Endothelial cell of umbilical vein (primary cell): ENCODE data around the gene CTRB2. TPM values are rescaled to one million over a fixed set of nuclear protein-coding genes. Genes with fewer than 3 reads are reported as not detected.
"Not testable (repeated sequence)": the region's sequence is repeated elsewhere in the genome, so short reads cannot be mapped to it uniquely, and the experiment has no call there.

Experiments used
- BruUV-seq: library from RNA; stranded (reverse); fragments of 400-500 nt; replicated peaks from 2 replicates; lab custom pipeline; 2021; lab: Mats Ljungman, UMichigan
- CTCF ChIA-PET: fragments of 300-600, 350-600 bp; sonication (Branson Sonifier 250); formaldehyde crosslinking; loops from one replicate; lab custom pipeline; 2021; ENCODE audit warnings: antibody characterized with exemption, inconsistent platforms; lab: Charles Lee
- POLR2A ChIA-PET: fragments of 300-600, 350-600 bp; sonication (Branson Sonifier 250); formaldehyde crosslinking; loops from one replicate; lab custom pipeline; 2021; ENCODE audit warnings: antibody characterized with exemption, inconsistent platforms; lab: Charles Lee
- DNase-seq: peaks from one replicate; pipeline ENCODE4 v3.0.0-alpha.2; 2011; ENCODE audit warnings: low read depth, low spot score
- FAIRE-seq: peaks from 2 replicates; lab custom pipeline; 2011; peaks lifted over from hg19 to GRCh38; lab: Jason Lieb, UNC
- H2AFZ ChIP-seq: 2 replicates; pipeline ENCODE4 v1.6.0; 2012; ENCODE audit warnings: low read depth, low read length, control low read depth, inconsistent platforms
- H3K27ac ChIP-seq: 2 replicates; pipeline ENCODE4 v1.5.1; 2011; ENCODE audit warnings: low read depth, mild to moderate bottlenecking, control low read depth, low read length, moderate library complexity; ENCODE audit not compliant: insufficient read depth
- H3K27me3 ChIP-seq, 2 experiments: 2 replicates each; pipeline versions ENCODE4 v1.6.0 to v1.6.1; 2011; ENCODE audit warnings: low read length in 2 of 2, mixed read lengths in 1 of 2; ENCODE audit not compliant: control insufficient read depth in 2 of 2, insufficient read depth in 2 of 2
- H3K36me3 ChIP-seq, 2 experiments: 2 replicates in 1 of 2; 3 replicates in 1 of 2; pipeline ENCODE4 v1.5.1; 2011; ENCODE audit warnings: low read length in 2 of 2, mild to moderate bottlenecking in 1 of 2, moderate library complexity in 1 of 2; ENCODE audit not compliant: control insufficient read depth in 2 of 2, insufficient read depth in 2 of 2; ENCODE audit errors: extremely low read depth in 1 of 2
- H3K4me1 ChIP-seq: 3 replicates; pipeline ENCODE4 v1.5.1; 2011; ENCODE audit warnings: mild to moderate bottlenecking, low read length; ENCODE audit not compliant: control insufficient read depth, insufficient read depth; ENCODE audit errors: extremely low read depth
- H3K4me2 ChIP-seq: 2 replicates; pipeline ENCODE4 v1.6.1; 2011; ENCODE audit warnings: low read length, control low read depth, mixed read lengths; ENCODE audit not compliant: insufficient read depth
- H3K4me3 ChIP-seq, 3 experiments: fragments of 200-600 bp in 1 of 3; sonication (generic), shearing (Covaris generic) in 1 of 3; replicated peaks in 1 of 3; 2 replicates each; pipeline ENCODE4 v1.5.1; 2011 to 2016; ENCODE audit warnings: control low read depth in 3 of 3, low read length in 3 of 3, mild to moderate bottlenecking in 2 of 3, inconsistent platforms in 1 of 3, low read depth in 1 of 3, moderate library complexity in 1 of 3; ENCODE audit not compliant: insufficient read depth in 1 of 3
- H3K79me2 ChIP-seq: 2 replicates; pipeline ENCODE4 v1.6.0; 2012; ENCODE audit warnings: low read length, inconsistent platforms; ENCODE audit not compliant: control insufficient read depth, insufficient read depth
- H3K9ac ChIP-seq: replicated peaks from 2 replicates; pipeline ENCODE3; 2011; ENCODE audit warnings: low read length, control low read depth; ENCODE audit not compliant: insufficient read depth; ENCODE audit errors: extremely low read depth
- H3K9me1 ChIP-seq: replicated peaks from 3 replicates; pipeline ENCODE4 v1.6.0; 2011; ENCODE audit warnings: mild to moderate bottlenecking, low read length; ENCODE audit not compliant: control insufficient read depth, insufficient read depth; ENCODE audit errors: extremely low read depth
- H3K9me3 ChIP-seq: replicated peaks from 2 replicates; pipeline ENCODE4 v1.5.1; 2012; ENCODE audit warnings: low read length, inconsistent platforms; ENCODE audit not compliant: control insufficient read depth, insufficient read depth
- H4K20me1 ChIP-seq: replicated peaks from 2 replicates; pipeline ENCODE3; 2011; ENCODE audit warnings: mild to moderate bottlenecking, low read length; ENCODE audit not compliant: control insufficient read depth, insufficient read depth; ENCODE audit errors: extremely low read depth
- POLR2AphosphoS5 ChIP-seq: IDR thresholded peaks from 2 replicates; pipeline ENCODE4 v1.6.1; 2012; ENCODE audit warnings: low read depth, mild to moderate bottlenecking, control low read depth, low read length, moderate library complexity; ENCODE audit not compliant: insufficient read depth
- dilution Hi-C: fragments of 300-500 bp; cut with MboI; formaldehyde crosslinking; loops from one replicate; pipeline ENCODE4 v1.15.0; 2019; ENCODE audit warnings: low sequenced_read_pairs; ENCODE audit not compliant: extremely low pct_ligation_motif_present
- intact Hi-C: fragments of 100-400 bp; cut with micrococcal nuclease; formaldehyde crosslinking; loops from one replicate; pipeline ENCODE4 v1.10.0; 2022
- polyA plus RNA-seq, 4 experiments: library from polyadenylated mRNA; depleted of rRNA in 3 of 4; stranded (reverse) in 3 of 4; unstranded in 1 of 4; fragments of >200 nt; gene quantifications; 2 replicates each; pipeline versions ENCODE4 v1.2.1 to v1.2.3, GENCODE V29; 2011 to 2012; ENCODE audit warnings: missing spikeins in 1 of 4
- total RNA-seq: library from RNA; stranded (reverse); gene quantifications from 2 replicates; pipeline ENCODE4 v1.2.3, GENCODE V29; 2021
- TF ChIP-seq, protein P1 (sequence below): IDR thresholded peaks from 2 replicates; pipeline ENCODE4 v1.6.1; 2011; ENCODE audit not compliant: insufficient read depth, insufficient read length

The CTRB2 gene
- total and polyA plus RNA-seq, 2 donors (not counting 3 experiments of a cell fraction or from before 2014, with no cell fraction given), result not detected

DNA sequence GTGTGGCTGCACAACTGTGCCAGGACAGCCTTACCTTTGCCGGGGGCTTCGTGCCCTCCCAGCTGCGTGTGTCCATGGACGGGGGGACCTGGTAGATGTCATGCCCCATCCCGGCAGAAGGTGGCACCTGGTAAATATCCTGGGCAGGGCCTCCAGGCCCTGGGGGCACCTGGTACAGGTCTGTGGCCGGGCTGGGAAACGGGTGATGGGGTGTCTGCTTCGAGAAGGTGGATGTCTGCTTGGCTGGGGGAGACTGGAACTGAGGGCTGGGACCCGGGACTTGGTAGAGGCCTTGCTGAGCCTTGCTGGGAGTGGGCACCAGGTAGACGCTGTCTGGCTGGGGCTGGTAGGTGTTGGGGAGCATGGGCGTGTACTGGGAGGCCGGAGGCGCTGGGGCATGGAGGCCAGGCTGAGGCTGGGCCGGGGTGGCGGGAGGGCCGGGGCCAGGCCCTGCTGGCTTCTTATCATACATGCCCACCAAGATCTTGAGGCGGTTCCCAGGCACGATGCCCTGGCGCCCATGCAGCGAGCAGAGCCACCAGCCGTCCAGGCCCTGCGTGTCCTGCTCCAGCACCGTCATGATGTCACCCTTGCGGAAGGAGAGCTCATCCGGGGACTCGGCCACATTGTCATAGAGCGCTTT is 35.6 kb upstream of the CTRB2 start:
- H3K4me3 ChIP-seq, H3K27ac ChIP-seq, H3K9me1 ChIP-seq, intact Hi-C loops, DNase-seq, H3K27me3 ChIP-seq, FAIRE-seq, H4K20me1 ChIP-seq, H3K9me3 ChIP-seq, POLR2A ChIA-PET, H3K9ac ChIP-seq, dilution Hi-C loops, H2AFZ ChIP-seq, H3K4me2 ChIP-seq: not testable (repeated sequence)
- peaks cover 4 to 48% of the 10 kb centered on the region in 2 experiments for H3K36me3 ChIP-seq
- H3K79me2 ChIP-seq, result peaks cover 96% of the 10 kb centered on the region
- H3K4me1 ChIP-seq, result peaks cover 49% of the 10 kb centered on the region
- CTCF ChIA-PET, result interaction anchor here (1.1 to 1.8 kb wide), 4 partner anchors 9 to 161 kb away, joined by 3 to 5 read pairs (median 4); no protein-coding TSS in a partner anchor
- BruUV-seq, result TSS peak; percentile 31
- TF ChIP-seq POLR2AphosphoS5, result peak; percentile 2

DNA sequence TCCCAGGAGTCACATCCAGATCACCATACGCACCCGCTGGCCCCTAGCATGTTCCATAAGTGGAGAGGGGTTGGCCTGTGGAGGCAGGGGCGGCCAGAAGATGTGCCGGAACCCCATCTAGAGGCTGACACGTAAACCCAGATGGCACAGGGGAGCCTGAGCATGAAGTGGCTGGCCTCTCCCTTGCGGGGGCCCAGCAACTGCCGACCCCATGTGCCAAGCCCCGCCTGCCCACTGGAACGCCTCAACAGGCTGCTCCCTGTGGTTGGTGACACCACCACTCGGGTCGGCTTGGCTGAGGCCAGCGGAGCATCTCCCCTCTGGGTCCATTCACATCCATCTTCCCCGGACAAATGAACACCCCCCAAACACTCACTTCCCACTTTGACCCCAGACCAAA is 35.0 kb upstream of the CTRB2 start:
- peaks cover 9 to 54% of the 10 kb centered on the region in 2 experiments for H3K36me3 ChIP-seq
- TF ChIP-seq, protein P1, sequence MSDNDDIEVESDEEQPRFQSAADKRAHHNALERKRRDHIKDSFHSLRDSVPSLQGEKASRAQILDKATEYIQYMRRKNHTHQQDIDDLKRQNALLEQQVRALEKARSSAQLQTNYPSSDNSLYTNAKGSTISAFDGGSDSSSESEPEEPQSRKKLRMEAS, result no peak
- no peak overlapping the region for H3K27ac ChIP-seq
- no peaks in the 10 kb centered on the region for H3K9me3 ChIP-seq
- CTCF ChIA-PET, result interaction anchor here (0.6 kb wide), 1 partner anchor 144 kb away, joined by 3 read pairs; no protein-coding TSS in a partner anchor
- BruUV-seq, result no TSS peak
- peaks cover 96% of the 10 kb centered on the region for H3K79me2 ChIP-seq
- dilution Hi-C loops (no loop called here), intact Hi-C loops (no loop called here)
- FAIRE-seq (no peak), DNase-seq (no peak)
- no peaks in the 10 kb centered on the region for H3K9me1 ChIP-seq
- no peaks in the 10 kb centered on the region for H4K20me1 ChIP-seq
- peaks cover 43% of the 10 kb centered on the region for H3K4me1 ChIP-seq
- H3K9ac ChIP-seq, result no peak overlapping the region
- POLR2A ChIA-PET, result no interaction called here
- no peak overlapping the region for H3K4me3 ChIP-seq
- H2AFZ ChIP-seq, result no peak overlapping the region
- H3K4me2 ChIP-seq, result no peak overlapping the region
- no peaks in the 10 kb centered on the region for H3K27me3 ChIP-seq
